ENCODE results near the gene LYZL6. TPM values are rescaled to one million over a fixed set of nuclear protein-coding genes. Genes with fewer than 3 reads are reported as not detected.

The LYZL6 gene
- polyA plus RNA-seq, 1 experiment = not detected

DNA sequence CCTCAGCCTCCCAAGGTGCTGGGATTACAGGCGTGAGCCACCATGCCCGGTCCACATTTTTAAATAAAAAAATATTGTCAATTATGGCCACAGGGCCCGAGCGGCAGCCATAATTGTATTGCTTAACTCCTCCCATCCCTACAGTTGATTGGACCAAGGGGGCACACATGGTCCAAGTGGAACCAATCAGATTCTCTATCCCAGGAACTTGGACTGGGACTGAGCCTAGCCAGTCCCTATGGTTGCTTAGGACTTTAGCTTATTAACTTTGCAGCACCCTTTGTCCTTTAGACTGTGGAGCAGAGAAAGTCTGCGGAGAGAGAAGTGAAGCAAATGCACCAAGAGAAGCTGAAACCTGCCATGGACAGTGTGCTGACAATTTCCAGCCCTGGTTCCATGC is 7.5 kb downstream of the LYZL6 start:
- TF ChIP-seq, protein P1, sequence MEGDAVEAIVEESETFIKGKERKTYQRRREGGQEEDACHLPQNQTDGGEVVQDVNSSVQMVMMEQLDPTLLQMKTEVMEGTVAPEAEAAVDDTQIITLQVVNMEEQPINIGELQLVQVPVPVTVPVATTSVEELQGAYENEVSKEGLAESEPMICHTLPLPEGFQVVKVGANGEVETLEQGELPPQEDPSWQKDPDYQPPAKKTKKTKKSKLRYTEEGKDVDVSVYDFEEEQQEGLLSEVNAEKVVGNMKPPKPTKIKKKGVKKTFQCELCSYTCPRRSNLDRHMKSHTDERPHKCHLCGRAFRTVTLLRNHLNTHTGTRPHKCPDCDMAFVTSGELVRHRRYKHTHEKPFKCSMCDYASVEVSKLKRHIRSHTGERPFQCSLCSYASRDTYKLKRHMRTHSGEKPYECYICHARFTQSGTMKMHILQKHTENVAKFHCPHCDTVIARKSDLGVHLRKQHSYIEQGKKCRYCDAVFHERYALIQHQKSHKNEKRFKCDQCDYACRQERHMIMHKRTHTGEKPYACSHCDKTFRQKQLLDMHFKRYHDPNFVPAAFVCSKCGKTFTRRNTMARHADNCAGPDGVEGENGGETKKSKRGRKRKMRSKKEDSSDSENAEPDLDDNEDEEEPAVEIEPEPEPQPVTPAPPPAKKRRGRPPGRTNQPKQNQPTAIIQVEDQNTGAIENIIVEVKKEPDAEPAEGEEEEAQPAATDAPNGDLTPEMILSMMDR (IDR thresholded peaks at IDR 0.05; ENCODE audit: insufficient read depth, low read depth, low read length) = no peak
- CTCF ChIA-PET = no interaction called here
- DNase-seq (ENCODE audit: low read depth) = no peak
- Histone ChIP-seq H3K4me3 (ENCODE audit: low read depth, low read length) (no peak overlapping the region), H3K27me3 (ENCODE audit: control insufficient read depth, insufficient read depth, low read length) (no peaks in the 10 kb centered on the region), H3K36me3 (ENCODE audit: control insufficient read depth, insufficient read depth, low read length) (no peaks in the 10 kb centered on the region)
- POLR2A ChIA-PET = no interaction called here

DNA sequence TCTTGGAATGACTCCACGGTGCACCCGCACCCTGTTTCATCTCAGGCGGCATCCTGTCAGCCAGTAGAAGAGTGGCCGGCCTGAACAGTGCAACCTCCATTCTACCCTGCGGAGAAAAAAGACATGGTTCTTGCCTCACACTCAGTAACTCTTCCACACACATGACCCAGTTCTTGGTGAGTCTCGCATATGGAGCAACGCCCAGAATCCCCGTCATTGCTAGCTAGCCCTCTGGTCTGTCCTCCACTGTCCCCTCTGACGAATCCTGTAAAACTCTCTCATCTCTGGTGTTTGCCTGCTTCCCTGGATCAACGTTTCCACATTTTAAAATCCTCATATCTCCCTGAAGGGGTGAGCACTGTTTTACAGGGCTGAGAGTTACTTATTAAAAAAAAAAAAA is 8.8 kb downstream of the LYZL6 start:
- DNase-seq (ENCODE audit: low read depth) = no peak
- H3K4me3 ChIP-seq (ENCODE audit: low read depth, low read length) = no peak overlapping the region
- POLR2A ChIA-PET = no interaction called here
- CTCF ChIA-PET = no interaction called here
- H3K27me3 ChIP-seq (ENCODE audit: control insufficient read depth, insufficient read depth, low read length) = no peaks in the 10 kb centered on the region
- TF ChIP-seq, protein P1 (IDR thresholded peaks at IDR 0.05; ENCODE audit: insufficient read depth, low read depth, low read length) = no peak
- H3K36me3 ChIP-seq (ENCODE audit: control insufficient read depth, insufficient read depth, low read length) = no peaks in the 10 kb centered on the region

DNA sequence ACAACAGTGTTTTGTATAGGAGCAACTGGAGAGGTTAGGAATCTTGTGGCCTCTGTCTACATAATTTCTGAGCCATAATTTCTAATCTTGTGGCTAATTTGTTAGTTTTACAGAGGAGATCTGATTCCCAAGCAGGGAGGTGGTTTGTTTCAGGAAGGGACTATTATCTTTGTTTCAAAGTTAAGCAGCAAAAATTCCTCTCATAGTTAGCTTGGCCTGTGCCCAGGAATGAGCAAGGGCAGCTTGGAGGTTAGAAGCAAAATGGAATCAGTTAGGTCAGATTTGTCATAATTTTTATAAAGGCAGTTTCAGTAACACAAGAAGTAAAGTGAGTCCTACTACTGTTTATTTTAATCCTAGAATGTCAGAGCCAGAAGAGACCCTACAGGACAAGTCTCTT is 10.9 kb downstream of the LYZL6 start:
- DNase-seq (ENCODE audit: low read depth) = no peak
- CTCF ChIA-PET = interaction anchor here (1.1 kb wide), 1 partner anchor 15 kb away, joined by 5 read pairs; no protein-coding TSS in a partner anchor
- TF ChIP-seq, protein P1 (IDR thresholded peaks at IDR 0.05; ENCODE audit: insufficient read depth, low read depth, low read length) = no peak
- Histone ChIP-seq H3K36me3 (ENCODE audit: control insufficient read depth, insufficient read depth, low read length) (no peaks in the 10 kb centered on the region), H3K4me3 (ENCODE audit: low read depth, low read length) (no peak overlapping the region), H3K27me3 (ENCODE audit: control insufficient read depth, insufficient read depth, low read length) (no peaks in the 10 kb centered on the region)
- POLR2A ChIA-PET = no interaction called here

DNA sequence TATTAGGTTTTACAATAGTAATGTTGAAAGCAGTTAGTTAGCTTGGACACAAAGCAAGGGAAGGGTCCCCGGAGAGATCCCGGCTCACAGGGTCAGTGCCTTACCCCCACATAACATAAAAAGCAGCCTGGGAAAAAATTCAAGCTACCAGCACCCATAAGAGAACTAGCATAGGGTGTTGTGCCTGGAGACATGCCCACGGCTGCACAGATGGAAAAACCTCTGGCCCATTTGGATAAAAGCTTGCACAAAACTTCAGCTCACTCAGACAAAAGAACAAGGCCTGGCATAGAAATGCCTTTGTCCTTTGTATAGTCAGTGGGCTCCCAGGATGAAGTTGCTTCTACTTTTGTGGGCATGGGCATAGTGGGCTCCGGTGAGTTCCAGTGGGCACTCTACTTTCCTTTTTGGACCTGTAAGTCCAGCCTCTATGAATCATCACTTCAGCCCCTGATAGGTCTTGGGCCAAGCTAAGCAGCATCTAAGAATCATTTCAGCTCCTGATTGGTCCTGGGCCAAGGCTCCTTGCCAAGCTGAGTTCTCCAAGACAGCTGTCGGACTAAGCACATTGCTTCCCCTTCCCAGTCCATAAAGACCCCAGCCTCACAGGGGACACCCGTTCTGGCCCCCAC is 11.6 kb downstream of the LYZL6 start:
- ChIA-PET POLR2A (no interaction called here), CTCF (interaction anchor here (0.7 to 1.4 kb wide), 3 partner anchors 14 to 217 kb away, joined by 3 to 5 read pairs (median 3); no protein-coding TSS in a partner anchor)
- TF ChIP-seq, protein P1 (IDR thresholded peaks at IDR 0.05; ENCODE audit: insufficient read depth, low read depth, low read length) = no peak
- Histone ChIP-seq H3K4me3 (ENCODE audit: low read depth, low read length) (no peak overlapping the region), H3K36me3 (ENCODE audit: control insufficient read depth, insufficient read depth, low read length) (no peaks in the 10 kb centered on the region), H3K27me3 (ENCODE audit: control insufficient read depth, insufficient read depth, low read length) (no peaks in the 10 kb centered on the region)
- DNase-seq (ENCODE audit: low read depth) = no peak

DNA sequence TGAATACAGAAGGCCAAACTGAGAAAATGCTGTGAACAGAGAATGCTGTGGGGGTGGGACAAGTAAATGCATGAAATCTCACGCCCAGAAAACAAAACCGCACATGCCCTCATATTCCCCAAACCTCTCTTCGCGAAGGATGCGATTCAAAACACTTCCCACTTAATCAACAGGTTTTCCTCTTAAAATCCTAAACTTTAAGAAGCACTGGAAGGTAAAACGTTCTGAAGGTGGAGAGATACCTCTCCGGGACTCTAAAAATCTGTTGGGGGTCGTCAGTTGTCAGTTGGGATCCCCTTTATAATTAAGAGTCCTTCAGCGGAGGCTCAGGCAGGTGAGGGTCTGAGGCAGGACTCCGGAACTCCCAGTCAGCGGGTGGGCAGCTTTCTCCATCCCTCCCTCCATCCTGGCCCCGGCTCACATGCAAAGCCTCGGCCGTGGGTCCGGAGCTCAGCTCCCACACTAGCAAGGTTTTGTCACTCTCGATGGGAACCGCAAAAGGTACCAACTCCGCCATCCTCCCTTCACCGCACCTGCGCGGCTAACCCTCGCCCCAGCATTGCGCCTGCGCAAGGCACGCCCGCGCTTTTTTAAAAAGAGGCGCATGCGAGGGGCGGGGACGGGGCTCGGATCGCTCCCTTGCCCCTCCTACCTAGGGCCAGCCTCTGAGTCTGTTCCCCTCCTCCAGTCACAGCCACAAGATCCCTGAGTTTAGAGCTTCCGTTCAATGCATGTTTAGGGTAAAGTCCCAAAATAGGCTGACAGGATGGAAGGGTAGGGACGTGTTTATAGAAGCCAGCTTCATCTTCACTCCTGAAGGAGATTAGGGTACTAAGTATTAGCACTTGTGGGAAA is 13.1 kb downstream of the LYZL6 start, which contains the start of gene RDM1:
RDM1 (minus strand) TSS at position 563 of the 855 bp plus-strand sequence; CDS start at position 517, 46 bp downstream.
- Histone ChIP-seq H3K36me3 (ENCODE audit: control insufficient read depth, insufficient read depth, low read length) (no peaks in the 10 kb centered on the region), H3K27me3 (ENCODE audit: control insufficient read depth, insufficient read depth, low read length) (no peaks in the 10 kb centered on the region), H3K4me3 (ENCODE audit: low read depth, low read length) (peak within 1 kb of the TSS; percentile 53)
- TF ChIP-seq, protein P1 (IDR thresholded peaks at IDR 0.05; ENCODE audit: insufficient read depth, low read depth, low read length) = no peak
- ChIA-PET CTCF (interaction anchor here (1.1 kb wide), 1 partner anchor 39 kb away, joined by 3 read pairs; no protein-coding TSS in a partner anchor), POLR2A (no interaction called here)
- DNase-seq (ENCODE audit: low read depth) = no peak

Data from BJ (cell line).